ENCODE measurements around the gene OBSL1.

Gene OBSL1

DNA sequence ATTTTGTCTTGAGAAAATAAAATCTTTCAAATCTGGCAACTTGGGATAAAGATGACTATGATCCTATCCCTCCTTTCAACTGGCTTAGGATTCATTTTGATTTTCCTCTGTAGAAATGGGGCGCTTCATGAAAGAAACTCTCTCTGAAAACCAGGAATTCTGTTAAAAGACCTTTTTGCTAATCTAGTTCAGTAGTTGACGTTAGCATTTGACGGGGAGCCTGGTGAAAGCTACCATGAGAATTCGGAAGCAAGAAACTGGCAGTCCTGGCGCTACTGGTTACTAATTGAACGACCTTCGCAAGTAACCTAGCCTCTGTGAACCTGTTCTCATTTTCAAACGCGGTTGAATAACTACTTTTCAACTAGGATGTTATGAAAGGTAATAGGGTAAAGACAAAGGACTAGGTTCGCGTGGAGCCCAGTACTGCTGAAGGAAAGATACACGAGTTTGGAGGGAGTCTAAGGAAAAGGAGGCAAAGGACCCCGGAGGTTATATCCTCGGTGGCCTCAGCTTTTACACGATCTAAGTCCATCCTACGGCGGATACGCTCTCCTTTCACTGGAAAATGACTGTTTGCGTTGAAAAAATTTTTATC is 25.7 kb upstream of the OBSL1 start:
- DNase-seq (ENCODE audit: low read depth), result no peak

DNA sequence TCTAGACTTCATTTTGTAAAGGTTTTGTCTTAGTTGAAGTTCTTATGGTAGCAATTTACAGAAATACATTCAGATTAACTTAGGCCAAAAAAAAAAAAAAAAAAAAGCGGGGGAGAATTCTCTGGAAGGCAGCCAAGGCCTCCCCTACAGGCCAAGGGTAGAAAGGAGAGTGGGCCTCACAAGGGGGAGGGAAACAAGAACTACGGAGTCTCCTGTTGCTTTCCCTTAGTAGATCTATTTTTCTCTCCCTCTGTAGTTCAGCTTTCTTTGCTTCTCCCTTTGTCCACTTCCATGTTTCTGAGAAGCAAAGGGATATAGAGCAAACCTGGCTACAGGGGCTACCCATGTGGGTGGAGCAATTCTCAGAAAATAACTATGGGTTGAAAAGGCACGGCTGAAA is 23.9 kb upstream of the OBSL1 start:
- DNase-seq (ENCODE audit: low read depth), result no peak

DNA sequence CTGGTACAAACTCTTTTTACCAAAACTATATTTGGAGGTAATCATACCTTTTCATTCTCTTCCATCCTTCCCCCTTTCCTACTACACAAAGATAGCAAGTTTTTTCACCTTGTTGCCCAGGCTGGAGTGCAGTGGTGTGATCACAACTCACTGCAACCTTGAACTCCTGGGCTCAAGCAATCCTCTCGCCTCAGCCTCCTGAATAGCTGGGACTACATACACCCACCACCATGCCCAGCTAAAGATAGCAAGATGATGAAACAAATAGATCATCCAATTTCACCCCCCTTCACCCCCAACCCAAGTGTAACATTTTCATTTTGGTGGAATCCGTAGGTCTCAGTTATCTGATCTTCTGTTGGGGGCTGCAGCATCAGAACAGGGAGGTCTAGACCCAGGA is 21.8 kb upstream of the OBSL1 start:
- DNase-seq (ENCODE audit: low read depth), result no peak

DNA sequence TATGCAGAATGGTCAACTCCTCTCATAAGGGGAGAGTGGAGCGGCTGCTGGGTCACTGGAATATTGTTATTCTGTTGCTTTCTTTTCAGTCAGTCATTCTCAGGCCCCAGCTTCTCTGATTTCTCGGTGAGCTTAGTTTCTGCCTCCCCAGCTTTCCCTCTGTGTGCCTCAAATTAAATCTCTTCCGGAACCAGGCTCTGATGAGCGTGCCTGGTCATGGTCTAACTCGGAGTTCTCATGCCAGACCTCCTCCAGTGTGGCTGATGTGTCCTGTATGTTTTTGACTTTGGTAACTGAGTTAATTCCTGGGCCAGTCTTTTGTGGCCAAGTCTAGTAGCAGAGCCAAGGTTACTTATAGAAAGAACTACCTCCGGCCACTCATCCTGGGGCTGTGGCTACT is 21.4 kb upstream of the OBSL1 start:
- DNase-seq (ENCODE audit: low read depth), result no peak

DNA sequence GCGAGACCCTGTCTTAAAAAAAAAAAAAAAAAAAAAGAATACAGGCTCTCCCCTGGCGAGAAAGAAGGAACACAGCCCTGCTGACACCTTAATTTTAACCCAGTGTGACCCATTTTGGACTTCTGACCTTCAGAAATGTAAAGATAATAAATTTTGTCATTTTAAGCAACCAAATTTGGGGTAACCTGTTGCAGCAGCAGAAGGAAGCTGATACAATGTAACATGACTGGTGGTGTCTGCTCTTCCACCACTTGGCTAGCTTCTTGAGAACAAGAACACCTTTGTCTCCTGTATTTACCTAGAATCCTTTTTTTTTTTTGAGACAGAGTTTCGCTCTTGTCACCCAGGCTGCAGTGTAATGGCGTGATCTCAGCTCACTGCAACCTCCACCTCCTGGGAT is 19.8 kb upstream of the OBSL1 start:
- no peak for DNase-seq (ENCODE audit: low read depth)

DNA sequence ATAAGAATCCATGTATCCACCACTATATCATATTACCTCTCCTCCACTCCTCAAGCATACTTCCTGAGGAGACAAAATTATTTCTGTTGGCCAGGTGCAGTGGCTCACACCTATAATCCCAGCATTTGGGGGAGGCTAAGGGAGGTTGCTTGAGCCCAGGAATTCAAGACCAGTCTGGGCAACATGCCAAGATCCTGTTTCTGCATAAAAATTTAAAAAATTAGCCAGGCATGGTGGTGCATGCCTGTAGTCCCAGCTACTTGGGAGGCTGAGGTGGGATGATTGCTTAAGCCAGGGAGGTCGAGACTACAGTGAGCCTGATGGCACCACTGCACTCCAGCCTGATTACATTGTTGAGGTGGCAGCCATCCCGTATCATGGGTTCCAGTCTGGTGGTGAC is 10.0 kb upstream of the OBSL1 start:
- no peak for DNase-seq (ENCODE audit: low read depth)

DNA sequence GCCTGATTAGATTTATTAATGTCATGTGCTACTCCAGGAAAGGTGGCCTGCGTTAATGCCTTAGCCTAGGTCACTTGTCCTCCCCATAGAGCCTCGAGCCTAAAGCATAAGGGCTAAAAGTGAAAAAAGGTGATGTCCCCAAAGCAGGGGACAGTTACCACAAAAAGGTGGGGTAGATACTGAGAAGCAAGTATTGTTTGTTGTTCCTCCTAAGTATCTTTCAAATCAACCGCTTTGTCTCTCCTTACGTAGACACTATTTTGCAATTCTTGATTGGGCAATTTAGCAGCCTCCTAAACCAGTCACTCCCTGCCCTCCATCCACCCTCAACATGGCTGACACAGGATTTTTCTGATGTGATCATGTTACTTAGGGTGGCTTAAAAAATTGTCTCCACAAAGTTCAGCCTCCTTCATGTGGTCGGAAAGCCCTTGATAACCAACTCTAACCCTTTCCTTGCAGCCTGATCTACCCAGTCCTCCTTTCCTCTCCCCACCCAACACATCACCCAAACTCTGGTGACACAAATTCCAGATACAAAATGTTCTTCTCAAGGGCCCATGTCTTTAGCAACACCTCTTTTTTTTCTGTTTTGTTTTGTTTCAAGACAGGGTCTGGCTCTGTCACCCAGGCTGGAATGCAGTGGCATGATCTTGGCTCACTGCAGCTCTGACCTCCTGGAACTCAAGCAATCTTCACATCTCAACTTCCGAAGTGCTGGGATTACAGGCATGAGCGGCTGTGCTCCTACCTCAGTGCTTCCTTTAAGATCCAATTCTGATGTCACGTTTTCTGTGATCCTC is 7.7 kb upstream of the OBSL1 start:
- no peak for DNase-seq (ENCODE audit: low read depth)

DNA sequence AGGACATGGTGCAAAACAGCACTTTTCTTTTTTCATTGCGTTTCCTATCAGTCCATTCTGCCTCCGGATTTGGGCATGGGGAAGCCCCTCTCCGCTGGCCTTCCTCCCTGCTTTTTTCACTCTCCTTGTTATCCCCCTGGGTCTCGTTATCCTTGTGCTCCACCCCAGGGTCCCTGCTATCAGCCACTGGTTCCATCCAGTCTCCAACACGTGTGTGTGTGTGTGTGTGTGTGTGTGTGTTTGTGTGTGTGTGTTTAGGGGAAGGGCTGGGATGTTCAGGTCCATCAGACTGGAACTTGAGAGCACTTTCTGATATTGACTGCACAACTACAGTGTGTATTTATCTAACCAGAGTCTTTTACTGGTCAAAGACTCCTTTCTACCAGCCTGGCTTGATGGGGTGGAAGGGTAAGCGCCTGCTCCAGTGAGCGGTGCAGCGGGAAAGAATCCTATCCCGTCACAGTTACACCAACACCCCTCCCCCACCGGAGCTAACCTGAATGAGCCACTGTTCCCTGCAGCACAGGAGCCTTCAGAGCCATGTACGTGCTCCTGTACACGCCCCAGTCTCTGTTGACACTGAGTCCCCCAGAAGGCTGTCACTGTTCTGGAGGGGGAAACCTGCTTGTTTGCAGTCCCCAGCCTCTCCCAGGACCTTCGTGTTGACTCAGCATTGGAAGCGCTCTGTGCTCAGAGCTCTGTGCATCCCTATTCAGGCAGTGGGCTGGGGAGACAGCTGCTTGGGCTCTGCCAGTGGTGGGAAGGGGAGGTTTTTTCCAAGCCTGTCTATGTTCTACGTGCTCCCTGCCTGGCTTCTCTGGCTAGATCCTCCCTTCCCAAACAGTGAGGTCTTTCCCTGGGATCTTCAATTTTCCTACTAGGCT is 5.4 kb upstream of the OBSL1 start:
- no peak for DNase-seq (ENCODE audit: low read depth)

DNA sequence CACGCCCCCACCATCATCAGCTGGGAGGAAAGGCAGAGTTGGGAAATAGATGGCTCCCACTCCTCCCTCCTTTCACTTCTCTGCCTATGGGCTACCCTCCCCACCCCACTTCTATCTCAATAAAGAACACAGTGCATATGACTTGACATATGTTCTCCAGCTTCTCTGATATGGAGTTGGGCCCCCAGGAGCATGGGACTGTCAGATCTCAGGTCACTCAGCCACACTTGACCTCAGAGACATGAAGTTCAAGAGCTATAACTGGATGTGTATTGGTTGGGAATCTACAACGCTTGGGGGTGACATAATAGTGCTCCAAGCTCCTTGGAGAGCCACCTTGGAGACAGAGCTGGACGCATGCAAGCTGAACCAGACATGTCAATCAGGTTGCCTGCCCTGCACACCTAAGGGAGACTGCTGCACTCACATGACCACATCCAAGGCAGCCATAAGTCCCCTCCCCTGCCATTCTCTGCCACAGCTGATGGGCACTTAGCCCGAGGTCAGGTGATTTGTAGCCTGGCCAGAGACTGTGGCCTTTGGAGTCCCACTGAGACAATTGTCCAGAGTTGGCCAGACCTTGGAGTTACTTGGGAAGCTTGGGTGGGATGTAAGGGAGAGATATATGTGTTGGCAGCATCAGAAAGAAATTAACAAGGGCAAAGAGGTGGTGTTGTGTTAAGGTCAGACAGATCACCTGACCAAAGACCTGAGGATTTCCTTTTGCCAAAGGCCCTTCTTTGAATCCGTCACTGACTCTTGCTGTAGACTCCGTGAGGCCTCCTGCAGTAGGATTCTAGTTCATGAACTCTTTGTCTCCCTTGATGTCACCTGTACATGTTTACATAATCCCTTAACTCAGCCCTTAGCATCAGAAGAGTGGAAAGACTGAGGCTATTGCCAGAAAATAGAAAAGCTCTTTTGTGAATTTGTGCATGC is 4.5 kb upstream of the OBSL1 start:
- DNase-seq (ENCODE audit: low read depth), result no peak

DNA sequence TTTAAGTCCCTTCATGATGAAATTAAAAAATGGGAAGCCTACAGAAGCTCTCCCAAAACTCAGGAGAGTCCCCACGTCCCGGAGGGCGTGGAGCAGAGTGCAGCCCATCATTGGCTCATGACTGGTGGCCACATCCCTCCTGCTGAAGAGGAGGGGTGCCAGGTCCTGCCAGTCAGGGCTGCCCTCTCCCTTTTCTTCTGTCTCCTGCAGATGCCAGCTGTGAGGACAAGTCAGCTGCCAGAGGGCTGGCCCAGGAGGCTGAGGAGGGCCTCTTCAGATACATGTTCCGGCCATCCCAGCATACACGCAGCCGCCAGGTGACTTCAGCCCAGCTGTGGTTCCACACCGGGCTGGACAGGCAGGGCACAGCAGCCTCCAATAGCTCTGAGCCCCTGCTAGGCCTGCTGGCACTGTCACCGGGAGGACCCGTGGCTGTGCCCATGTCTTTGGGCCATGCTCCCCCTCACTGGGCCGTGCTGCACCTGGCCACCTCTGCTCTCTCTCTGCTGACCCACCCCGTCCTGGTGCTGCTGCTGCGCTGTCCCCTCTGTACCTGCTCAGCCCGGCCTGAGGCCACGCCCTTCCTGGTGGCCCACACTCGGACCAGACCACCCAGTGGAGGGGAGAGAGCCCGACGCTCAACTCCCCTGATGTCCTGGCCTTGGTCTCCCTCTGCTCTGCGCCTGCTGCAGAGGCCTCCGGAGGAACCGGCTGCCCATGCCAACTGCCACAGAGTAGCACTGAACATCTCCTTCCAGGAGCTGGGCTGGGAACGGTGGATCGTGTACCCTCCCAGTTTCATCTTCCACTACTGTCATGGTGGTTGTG is 3.4 kb upstream of the OBSL1 start:
- DNase-seq (ENCODE audit: low read depth), result no peak

DNA sequence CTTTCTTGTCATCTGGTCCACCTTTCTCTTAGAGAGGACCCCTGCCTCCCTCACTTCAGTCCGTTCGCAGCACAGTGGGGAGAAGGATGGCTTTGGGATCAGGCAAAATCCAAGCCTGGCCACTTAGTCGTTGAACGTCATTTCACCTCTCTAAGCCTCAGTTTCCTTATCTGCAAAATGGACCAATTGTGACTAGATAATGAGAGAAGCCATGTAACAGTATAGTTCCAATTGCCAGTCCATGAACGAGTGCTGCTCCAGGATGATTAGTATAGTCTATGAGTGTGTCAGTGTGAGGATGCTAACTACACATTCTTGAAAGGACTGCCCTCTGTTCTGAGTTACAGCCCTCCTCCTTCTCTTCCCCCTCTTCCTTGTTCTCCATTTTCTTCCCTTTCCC is 1.8 kb upstream of the OBSL1 start:
- DNase-seq (ENCODE audit: low read depth), result no peak

DNA sequence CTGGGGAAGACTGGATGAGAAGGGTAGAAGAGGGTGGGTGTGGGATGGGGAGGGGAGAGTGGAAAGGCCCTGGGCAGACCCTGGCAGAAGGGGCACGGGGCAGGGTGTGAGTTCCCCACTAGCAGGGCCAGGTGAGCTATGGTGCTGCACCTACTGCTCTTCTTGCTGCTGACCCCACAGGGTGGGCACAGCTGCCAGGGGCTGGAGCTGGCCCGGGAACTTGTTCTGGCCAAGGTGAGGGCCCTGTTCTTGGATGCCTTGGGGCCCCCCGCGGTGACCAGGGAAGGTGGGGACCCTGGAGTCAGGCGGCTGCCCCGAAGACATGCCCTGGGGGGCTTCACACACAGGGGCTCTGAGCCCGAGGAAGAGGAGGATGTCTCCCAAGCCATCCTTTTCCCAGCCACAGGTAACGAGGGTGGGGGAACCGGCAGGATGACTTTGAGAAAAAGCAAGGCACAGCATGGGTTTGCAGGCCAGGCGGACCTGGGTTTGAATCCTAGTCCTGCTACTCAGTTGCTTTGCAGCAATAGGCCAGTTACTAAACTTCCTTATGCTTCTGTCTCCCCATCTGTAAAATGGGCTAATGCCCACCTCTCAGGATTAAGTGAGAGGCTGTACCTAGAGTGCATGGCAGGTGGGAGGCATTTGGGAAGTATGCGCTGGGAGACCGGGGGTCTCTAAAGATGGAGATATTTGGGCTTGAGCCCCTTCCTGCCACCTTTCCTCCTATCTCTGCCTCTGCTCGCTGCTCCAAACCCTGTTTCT is 1.1 kb upstream of the OBSL1 start, which contains the start of gene INHA:
INHA (plus strand) TSS at position 74 of the 765 bp plus-strand sequence; CDS start at position 139, 65 bp downstream.
- no peak for DNase-seq (ENCODE audit: low read depth)

DNA sequence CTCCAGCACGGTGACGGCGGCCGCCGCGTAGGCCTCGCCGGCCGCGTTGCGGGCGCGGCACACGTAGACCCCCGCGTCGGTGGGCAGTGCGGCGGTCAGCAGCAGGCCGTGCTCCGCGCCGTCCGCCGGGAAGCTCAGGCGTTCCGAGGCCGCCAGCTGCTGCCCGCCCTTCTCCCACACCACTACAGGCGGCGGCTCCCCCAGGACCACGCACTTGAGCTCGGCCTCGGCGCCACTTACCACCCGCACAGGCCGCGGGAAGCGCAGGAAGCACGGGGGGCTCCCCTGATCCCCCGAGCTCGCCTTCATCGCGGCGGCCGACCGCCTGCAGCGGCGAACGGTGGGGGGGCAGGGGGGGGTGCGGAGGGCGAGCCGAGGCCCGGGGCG is 422 bp downstream of the OBSL1 start:
- DNase-seq (ENCODE audit: low read depth), result no peak

DNA sequence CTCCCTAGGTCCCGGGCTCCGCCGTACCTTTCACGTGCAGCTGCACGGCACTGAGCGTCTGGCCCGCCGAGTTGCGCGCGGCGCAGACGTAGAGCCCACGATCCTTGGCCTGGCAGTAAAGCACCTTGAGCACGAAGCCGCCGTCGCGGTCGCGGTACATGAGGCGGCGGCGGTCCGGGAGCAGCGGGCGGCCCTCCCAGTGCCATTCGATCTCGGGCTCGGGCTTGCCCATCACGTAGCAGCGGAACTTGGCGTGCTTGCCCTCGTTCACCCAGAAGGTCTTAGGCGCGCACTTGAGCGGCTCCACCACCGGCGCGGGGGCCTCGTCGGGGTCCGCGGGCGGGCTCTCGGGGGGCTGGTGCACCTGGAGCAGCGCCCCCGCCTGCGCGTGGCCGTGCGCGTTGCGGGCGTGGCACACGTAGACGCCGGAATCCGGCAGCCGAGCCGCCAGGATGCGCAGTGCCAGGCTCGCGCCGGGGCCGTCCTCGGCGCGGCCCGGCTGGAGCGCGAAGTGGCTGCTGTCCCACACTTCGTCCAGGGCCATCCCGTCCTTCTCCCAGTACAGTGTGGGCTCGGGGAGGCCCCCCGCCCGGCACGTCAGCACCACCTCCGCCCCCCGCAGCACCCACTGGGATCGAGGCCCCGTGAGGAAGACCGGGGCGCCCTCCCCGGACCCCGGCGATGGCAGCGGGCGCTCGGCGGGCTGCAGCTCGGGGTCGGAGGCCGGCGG is 980 bp downstream of the OBSL1 start:
- no peak for DNase-seq (ENCODE audit: low read depth)

DNA sequence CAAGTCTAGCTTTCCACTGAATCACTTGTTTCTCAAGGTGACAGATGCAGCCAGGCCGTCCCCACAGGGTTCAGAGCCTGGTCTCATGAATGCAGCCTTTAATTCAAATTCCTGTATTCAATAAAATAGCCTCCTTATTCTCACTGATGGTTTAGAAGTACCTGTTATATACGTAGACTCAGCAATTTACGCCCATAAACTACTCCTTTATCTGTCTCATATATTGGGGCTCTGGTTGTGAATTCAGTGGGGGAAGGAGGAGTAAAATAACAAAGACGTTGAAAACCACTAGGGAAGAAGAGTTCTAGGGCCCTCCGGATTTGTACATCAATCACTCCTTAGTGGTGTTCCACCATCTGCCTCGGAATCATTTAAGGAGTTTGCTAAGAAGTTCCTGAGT is 1.7 kb downstream of the OBSL1 start:
- no peak for DNase-seq (ENCODE audit: low read depth)

DNA sequence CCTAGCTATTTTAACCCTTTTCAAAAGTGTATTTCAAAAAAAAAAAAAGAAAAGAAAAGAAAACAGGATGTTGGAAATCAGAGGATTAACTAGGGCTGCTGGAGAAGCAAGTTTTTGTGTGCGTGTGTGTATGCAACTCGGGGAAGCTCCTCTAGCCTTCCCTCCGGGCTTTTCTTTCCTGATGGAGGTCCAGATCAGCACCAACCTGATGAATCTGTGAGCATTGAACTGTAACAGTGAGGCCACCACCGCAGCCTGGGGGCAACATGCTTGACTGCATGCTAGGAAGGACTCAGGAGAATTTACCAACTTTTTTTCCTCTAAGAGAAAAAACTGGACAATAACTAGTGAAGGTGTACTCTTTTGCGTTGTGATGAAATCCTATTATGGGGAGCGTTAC is 2.3 kb downstream of the OBSL1 start:
- DNase-seq (ENCODE audit: low read depth), result no peak

DNA sequence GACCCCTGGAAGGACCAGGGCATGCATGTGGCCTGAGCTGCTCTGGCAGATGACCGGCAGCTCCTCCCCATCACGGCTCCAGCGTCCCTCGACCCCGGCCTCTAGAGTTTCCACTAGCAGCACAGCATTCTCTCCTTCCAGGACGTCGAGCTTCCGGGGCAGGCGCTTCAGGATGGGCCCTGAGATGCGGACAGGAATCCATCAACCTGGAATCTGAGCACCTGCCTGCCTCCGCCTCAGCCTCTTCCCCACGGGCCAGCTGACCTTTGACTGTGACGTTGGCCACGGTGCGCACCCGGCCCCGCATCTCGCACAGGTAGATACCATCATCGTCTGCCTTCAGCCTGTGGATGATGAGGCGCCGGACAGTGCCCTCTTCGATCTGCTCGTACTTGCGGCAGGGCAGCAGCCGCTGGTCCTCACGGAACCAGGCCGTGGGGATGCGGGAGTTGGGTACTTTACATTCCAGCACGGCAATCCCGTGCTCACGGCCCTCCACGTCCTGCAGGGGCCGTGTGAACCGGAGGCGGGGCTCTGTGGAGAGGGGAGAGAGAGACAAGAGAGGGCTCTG is 3.5 kb downstream of the OBSL1 start:
- no peak for DNase-seq (ENCODE audit: low read depth)

DNA sequence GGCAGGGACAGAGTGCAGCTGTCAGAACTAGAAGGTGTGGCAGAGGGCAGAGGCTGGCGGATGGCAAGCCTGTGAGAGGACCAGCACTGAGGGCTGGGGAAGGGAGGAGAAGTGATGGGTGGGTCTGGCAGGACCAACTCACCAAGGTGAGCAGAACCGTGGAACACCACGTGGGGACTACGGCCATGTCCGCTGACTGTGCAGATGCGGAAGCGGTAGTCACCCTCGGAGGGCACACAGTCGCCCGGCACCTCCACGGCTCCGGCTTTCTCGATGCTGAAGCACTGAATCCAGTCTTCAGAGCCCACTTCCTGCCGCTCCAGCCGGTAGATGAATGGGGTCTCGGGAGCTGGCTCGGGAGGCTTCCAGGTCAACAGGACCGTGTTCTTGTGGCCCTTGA is 4.2 kb downstream of the OBSL1 start:
- no peak for DNase-seq (ENCODE audit: low read depth)

DNA sequence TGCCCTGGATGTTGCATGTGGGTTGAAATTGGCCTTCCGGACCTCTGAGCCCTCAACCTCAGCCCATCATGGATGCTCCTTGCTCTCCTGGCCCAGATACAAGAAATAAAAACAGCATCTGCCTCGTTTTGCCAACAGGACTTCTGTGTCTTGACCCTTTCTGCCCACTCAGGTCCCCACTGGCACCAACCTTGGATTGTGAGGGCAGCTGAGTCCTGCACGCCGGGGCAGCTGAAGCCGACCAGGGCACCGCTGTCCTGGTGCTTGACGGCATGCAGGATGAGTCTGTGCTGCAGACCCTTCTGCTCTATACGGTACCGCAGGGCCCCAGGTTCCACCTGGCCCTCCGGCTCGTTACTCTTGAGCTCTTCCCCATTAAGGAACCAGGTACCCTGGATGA is 4.7 kb downstream of the OBSL1 start:
- no peak for DNase-seq (ENCODE audit: low read depth)

Measured in activated T-cell treated with anti-CD3 and anti-CD28 coated beads for 48 hours (primary cell).